ENCODE measurements around the gene NEO1.

NEO1 gene

GRCh38 chr15:73075160-73075859 is 23.0 kb downstream of the NEO1 start:
- no peak for DNase-seq

- DNase-seq = no peak
Observed at GRCh38 chr15:73078291-73078690, 26.0 kb downstream of the NEO1 start.

- no peak for DNase-seq
Observed at GRCh38 chr15:73078722-73079121, 26.5 kb downstream of the NEO1 start.

- DNase-seq = no peak
Observed at GRCh38 chr15:73079565-73079964, 27.3 kb downstream of the NEO1 start.

GRCh38 chr15:73081321-73081958 is 29.2 kb downstream of the NEO1 start:
- DNase-seq = peak; percentile 81

- no peak for DNase-seq
Observed at GRCh38 chr15:73082812-73083211, 30.5 kb downstream of the NEO1 start.

GRCh38 chr15:73087098-73087497 is 34.8 kb downstream of the NEO1 start:
- no peak for DNase-seq

GRCh38 chr15:73105064-73105463 is 52.8 kb downstream of the NEO1 start:
- no peak for DNase-seq

GRCh38 chr15:73108676-73109075 is 56.4 kb downstream of the NEO1 start:
- no peak for DNase-seq

- no peak for DNase-seq
Observed at GRCh38 chr15:73109765-73110164, 57.5 kb downstream of the NEO1 start.

- DNase-seq = no peak
Observed at GRCh38 chr15:73110201-73110600, 57.9 kb downstream of the NEO1 start.

- no peak for DNase-seq
Observed at GRCh38 chr15:73114064-73114463, 61.8 kb downstream of the NEO1 start.

- no peak for DNase-seq
Observed at GRCh38 chr15:73116164-73116563, 63.9 kb downstream of the NEO1 start.

GRCh38 chr15:73118055-73118454 is 65.8 kb downstream of the NEO1 start:
- peak; percentile 17 for DNase-seq

GRCh38 chr15:73119478-73119877 is 67.2 kb downstream of the NEO1 start:
- no peak for DNase-seq

GRCh38 chr15:73120269-73120668 is 68.0 kb downstream of the NEO1 start:
- no peak for DNase-seq

- no peak for DNase-seq
Observed at GRCh38 chr15:73125219-73125618, 73.0 kb downstream of the NEO1 start.

GRCh38 chr15:73127302-73127936 is 75.2 kb downstream of the NEO1 start:
- DNase-seq = peak; percentile 71

- no peak for DNase-seq
Observed at GRCh38 chr15:73130830-73131229, 78.6 kb downstream of the NEO1 start.

- no peak for DNase-seq
Observed at GRCh38 chr15:73134196-73134595, 81.9 kb downstream of the NEO1 start.

- DNase-seq = no peak
Observed at GRCh38 chr15:73139041-73139743, 86.9 kb downstream of the NEO1 start.

GRCh38 chr15:73139744-73140553 is 87.7 kb downstream of the NEO1 start:
- no peak for DNase-seq
